MG63 (cell line): ENCODE data around the gene UBE2J1. TPM values are rescaled to one million over a fixed set of nuclear protein-coding genes. Genes with fewer than 3 reads are reported as not detected.
A peak's percentile ranks its signal among the peaks of the same experiment; 100 is the strongest.

Experiments used
- DNase-seq: peaks from one replicate; pipeline ENCODE4 v3.0.0-alpha.2; 2020
- H3K27me3 ChIP-seq: fragments of 250-450 bp; sonication (Bioruptor Pico); 2 replicates; pipeline ENCODE4 v1.5.1; 2020; ENCODE audit warnings: mild to moderate bottlenecking, moderate library complexity
- H3K36me3 ChIP-seq: fragments of 250-450 bp; sonication (Bioruptor Pico); 2 replicates; pipeline ENCODE4 v1.5.1; 2020; ENCODE audit warnings: mild to moderate bottlenecking, moderate library complexity
- H3K4me3 ChIP-seq: fragments of 250-450 bp; sonication (Bioruptor Pico); 2 replicates; pipeline ENCODE4 v1.5.1; 2020; ENCODE audit warnings: mild to moderate bottlenecking, moderate library complexity
- H3K9me3 ChIP-seq: fragments of 250-450 bp; sonication (Bioruptor Pico); 2 replicates; pipeline ENCODE4 v1.5.1; 2020; ENCODE audit warnings: mild to moderate bottlenecking, moderate library complexity
- total RNA-seq: library from RNA; depleted of rRNA; stranded (reverse); fragments of >200 nt; shearing (Covaris generic); gene quantifications from 2 replicates; pipeline ENCODE4 v1.2.3, GENCODE V29; 2014; ENCODE audit warnings: low replicate concordance

Gene UBE2J1
- total RNA-seq, 1 experiment from 2014 or later, result 42.3 TPM

GRCh38 chr6:89372506-89372901 lies 20.0 kb upstream of the UBE2J1 start:
- Histone ChIP-seq H3K9me3 (no peaks in the 10 kb centered on the region), H3K4me3 (no peak overlapping the region), H3K36me3 (no peaks in the 10 kb centered on the region), H3K27me3 (no peaks in the 10 kb centered on the region)
- no peak for DNase-seq

GRCh38 chr6:89371849-89372505 lies 19.5 kb upstream of the UBE2J1 start:
- DNase-seq, result peak; percentile 68
- Histone ChIP-seq H3K36me3 (no peaks in the 10 kb centered on the region), H3K9me3 (no peaks in the 10 kb centered on the region), H3K4me3 (no peak overlapping the region), H3K27me3 (no peaks in the 10 kb centered on the region)

GRCh38 chr6:89368999-89369398 lies 16.5 kb upstream of the UBE2J1 start:
- DNase-seq, result peak; percentile 17
- Histone ChIP-seq H3K9me3 (no peaks in the 10 kb centered on the region), H3K27me3 (no peaks in the 10 kb centered on the region), H3K4me3 (no peak overlapping the region), H3K36me3 (no peaks in the 10 kb centered on the region)

DNA sequence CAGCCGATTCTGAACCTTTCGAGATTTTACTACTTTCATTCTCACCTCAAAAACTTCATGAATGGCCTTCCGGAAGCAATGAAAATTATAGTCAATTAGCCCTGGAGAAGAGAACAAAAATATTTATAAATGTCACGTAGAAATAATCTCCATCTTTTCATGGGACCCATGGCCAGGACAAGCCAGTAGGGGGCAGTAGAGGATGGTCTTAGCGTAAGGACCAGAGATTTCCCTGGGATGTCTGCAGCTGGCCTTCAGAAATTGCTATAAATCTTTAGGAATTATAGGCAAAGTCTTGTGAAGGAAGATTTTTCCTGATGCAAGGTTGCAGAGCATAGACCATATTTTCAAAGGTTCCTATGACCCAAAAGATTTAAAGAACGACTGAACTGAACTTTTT lies 15.6 kb upstream of the UBE2J1 start:
- peak; percentile 11 for DNase-seq
- Histone ChIP-seq H3K36me3 (no peaks in the 10 kb centered on the region), H3K27me3 (no peaks in the 10 kb centered on the region), H3K9me3 (no peaks in the 10 kb centered on the region), H3K4me3 (no peak overlapping the region)

GRCh38 chr6:89364586-89364985 lies 12.1 kb upstream of the UBE2J1 start:
- Histone ChIP-seq H3K9me3 (no peaks in the 10 kb centered on the region), H3K27me3 (no peaks in the 10 kb centered on the region), H3K4me3 (no peak overlapping the region), H3K36me3 (no peaks in the 10 kb centered on the region)
- no peak for DNase-seq

DNA sequence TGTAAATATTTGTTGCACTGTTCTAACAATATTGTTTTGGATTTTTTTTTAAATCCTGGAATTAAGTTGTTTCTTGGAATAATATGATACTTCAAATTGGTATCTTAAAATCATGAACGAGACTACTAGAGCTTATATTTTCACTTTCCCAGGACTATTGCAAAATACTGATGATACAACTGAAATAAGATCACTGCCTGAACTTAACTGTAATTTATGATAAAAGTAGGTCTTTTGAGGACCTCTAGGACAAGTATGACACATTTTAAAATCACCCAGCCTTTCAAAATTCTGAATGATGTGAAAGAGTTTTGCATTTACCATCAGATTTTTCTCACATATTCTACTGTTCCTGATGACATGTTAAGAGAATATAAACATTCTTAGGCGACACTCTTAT lies 8.6 kb upstream of the UBE2J1 start:
- Histone ChIP-seq H3K27me3 (no peaks in the 10 kb centered on the region), H3K36me3 (no peaks in the 10 kb centered on the region), H3K4me3 (no peak overlapping the region), H3K9me3 (no peaks in the 10 kb centered on the region)
- no peak for DNase-seq

- no peaks in the 10 kb centered on the region for H3K9me3 ChIP-seq
- no peaks in the 10 kb centered on the region for H3K27me3 ChIP-seq
- no peak overlapping the region for H3K4me3 ChIP-seq
- no peaks in the 10 kb centered on the region for H3K36me3 ChIP-seq
- no peak for DNase-seq
Observed at GRCh38 chr6:89360415-89360999, 8.0 kb upstream of the UBE2J1 start.

- Histone ChIP-seq H3K4me3 (no peak overlapping the region), H3K27me3 (no peaks in the 10 kb centered on the region), H3K36me3 (no peaks in the 10 kb centered on the region), H3K9me3 (no peaks in the 10 kb centered on the region)
- no peak for DNase-seq
Observed at GRCh38 chr6:89359561-89359960, 7.0 kb upstream of the UBE2J1 start.

GRCh38 chr6:89357390-89357789 lies 4.9 kb upstream of the UBE2J1 start:
- no peak for DNase-seq
- no peak overlapping the region for H3K4me3 ChIP-seq
- H3K36me3 ChIP-seq, result no peaks in the 10 kb centered on the region; the same call in 1 of the 2 replicates
- H3K9me3 ChIP-seq, result no peaks in the 10 kb centered on the region
- H3K27me3 ChIP-seq, result no peaks in the 10 kb centered on the region

DNA sequence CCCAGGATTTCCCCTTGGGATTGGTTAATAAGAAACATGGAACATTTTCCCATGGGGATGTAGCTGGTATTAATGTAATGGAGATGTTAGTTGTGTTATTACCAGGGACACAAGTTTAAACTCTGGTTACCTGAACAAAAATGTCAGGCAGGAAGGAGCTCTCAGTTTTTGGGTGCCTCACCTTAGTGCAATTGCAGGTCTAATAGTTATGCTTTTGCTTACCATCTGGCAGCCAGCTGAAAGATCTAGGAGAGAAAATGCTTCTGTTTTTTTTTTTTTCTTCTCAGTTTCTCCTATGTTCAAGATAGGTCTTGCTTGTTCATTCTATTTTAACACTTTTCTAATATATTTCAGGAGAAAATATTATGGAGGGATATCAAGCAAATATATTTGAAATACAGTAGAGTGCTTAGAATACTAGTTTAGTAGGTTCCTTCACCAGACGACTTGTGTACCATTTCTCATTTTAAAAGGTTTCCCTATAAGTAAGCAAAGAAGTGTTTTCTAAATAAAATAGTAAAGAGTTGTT lies 4.2 kb upstream of the UBE2J1 start:
- no peak for DNase-seq
- no peaks in the 10 kb centered on the region for H3K9me3 ChIP-seq
- no peaks in the 10 kb centered on the region for H3K27me3 ChIP-seq
- H3K4me3 ChIP-seq, result no peak overlapping the region
- H3K36me3 ChIP-seq, result no peaks in the 10 kb centered on the region; the same call in 1 of the 2 replicates

- Histone ChIP-seq H3K4me3 (no peak overlapping the region), H3K36me3 (no peaks in the 10 kb centered on the region; the same call in 1 of the 2 replicates), H3K27me3 (no peaks in the 10 kb centered on the region), H3K9me3 (no peaks in the 10 kb centered on the region)
- no peak for DNase-seq
Observed at GRCh38 chr6:89355511-89356194, 3.1 kb upstream of the UBE2J1 start.

- H3K9me3 ChIP-seq, result no peaks in the 10 kb centered on the region
- no peaks in the 10 kb centered on the region for H3K27me3 ChIP-seq
- DNase-seq, result no peak
- H3K36me3 ChIP-seq, result peaks cover 4% of the 10 kb centered on the region
- H3K4me3 ChIP-seq, result no peak overlapping the region
Observed at GRCh38 chr6:89353702-89354392, 1.3 kb upstream of the UBE2J1 start.

DNA sequence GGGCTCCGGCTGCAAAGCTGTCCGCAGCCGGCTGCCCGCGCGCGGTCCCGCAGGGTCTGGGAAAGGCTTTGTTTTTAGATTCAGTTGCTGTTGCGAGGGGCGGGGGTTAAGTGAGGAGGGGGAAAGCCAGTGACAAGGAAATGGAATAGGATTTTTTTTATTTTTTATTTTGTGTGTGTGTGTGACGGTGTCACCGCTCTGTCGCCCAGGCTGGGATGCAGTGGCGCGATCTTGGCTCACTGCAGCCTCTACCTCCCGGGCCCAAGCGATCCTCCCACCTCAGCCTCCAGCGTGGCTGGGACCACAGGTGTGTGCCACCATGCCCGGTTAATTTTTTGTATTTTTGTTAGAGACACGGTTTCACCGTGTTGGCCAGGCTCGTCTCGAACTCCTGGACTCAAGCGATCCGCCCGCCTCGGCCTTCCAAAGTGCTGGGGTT lies 615 bp upstream of the UBE2J1 start:
- H3K4me3 ChIP-seq, result peak overlapping the region; percentile 93
- no peak for DNase-seq
- H3K9me3 ChIP-seq, result no peaks in the 10 kb centered on the region

DNA sequence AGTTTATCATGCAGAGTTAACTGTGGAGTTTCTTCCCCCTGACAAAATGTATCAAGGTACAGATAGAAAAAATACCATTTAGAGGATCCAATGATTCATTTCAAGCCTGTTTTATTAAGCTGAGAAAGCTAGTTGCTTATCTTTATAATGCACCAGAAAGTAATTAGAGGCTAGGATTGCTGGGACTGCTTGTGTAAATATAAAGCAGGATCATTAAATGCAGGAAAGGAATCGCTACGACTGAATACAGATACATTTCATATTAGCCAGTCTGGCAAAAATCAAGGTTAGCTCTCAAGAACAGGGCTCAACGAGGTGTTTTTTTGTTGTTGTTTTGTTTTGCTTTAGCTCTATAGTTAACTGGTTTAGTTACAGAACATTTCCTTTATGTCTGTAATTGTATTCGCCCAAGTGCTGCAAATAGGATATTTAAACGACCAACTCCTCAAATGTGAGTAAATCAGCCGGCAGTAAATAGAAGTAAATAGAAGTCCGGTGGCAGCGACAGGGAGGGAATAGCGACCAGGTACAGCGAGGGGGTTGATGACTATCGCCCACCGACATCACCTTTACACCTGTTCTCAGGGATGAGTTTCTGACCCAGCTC lies 748 bp downstream of the UBE2J1 start:
- no peaks in the 10 kb centered on the region for H3K9me3 ChIP-seq
- peaks cover 6% of the 10 kb centered on the region for H3K36me3 ChIP-seq
- H3K4me3 ChIP-seq, result peak overlapping the region; percentile 93
- H3K27me3 ChIP-seq, result no peaks in the 10 kb centered on the region
- no peak for DNase-seq

More for the DNA sequence above, 615 bp upstream of the UBE2J1 start:
- H3K36me3 ChIP-seq, result peaks cover 6% of the 10 kb centered on the region
- H3K27me3 ChIP-seq, result no peaks in the 10 kb centered on the region

- H3K4me3 ChIP-seq, result peak overlapping the region; percentile 5; the same call in 1 of the 2 replicates
- no peak for DNase-seq
Observed at GRCh38 chr6:89350281-89350966, 2.1 kb downstream of the UBE2J1 start.

DNA sequence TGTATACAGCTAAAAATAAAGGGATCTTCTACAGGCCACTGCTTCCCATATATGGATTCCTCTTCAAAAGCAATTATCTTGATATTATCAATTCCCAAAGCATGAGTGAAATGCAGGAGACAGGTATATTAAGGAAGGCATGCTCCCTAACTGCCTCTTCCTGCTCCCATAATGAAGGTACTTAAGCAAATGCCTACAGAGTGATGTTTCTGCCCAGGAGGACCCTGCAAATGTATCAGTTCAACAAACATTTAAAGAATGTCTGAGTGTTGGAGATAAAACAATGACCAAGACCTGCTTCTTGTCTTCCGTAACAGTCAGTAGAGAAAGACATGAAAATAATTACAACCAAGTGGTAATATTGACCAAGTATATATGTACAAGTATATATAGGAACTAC lies 4.2 kb downstream of the UBE2J1 start:
- Histone ChIP-seq H3K27me3 (no peaks in the 10 kb centered on the region), H3K36me3 (peaks cover 6% of the 10 kb centered on the region), H3K4me3 (no peak overlapping the region), H3K9me3 (no peaks in the 10 kb centered on the region)
- DNase-seq, result no peak

More at GRCh38 chr6:89350281-89350966, 2.1 kb downstream of the UBE2J1 start:
- no peaks in the 10 kb centered on the region for H3K9me3 ChIP-seq
- peaks cover 6% of the 10 kb centered on the region for H3K36me3 ChIP-seq
- no peaks in the 10 kb centered on the region for H3K27me3 ChIP-seq
